ENCODE data around the gene NUDT21.

The NUDT21 gene

DNA sequence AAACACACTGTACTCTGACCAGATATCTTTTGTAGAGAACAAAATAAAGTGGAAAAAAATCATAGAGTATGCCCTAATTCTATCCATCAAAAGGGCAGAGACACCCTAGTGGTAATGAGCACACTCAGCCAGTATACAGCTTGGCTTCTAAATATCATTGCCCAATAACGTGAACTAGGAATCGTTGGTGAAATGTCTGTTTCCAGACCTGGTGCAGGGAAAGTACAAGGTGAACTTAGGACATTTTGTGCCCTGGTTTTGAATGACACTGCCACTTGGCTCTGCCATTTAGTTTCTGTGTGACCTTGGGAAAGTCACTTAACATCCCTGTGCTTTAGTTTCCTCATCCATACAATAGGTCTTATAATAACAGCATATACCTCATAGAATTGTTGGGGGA is 39.5 kb downstream of the NUDT21 start:
- Histone ChIP-seq H3K36me3 (ENCODE audit: control insufficient read depth in 1 of 2, insufficient read depth in 2 of 2, low read depth in 1 of 2, low read length in 2 of 2) (peaks cover 9 to 62% of the 10 kb centered on the region in 2 experiments), H3K4me2 (ENCODE audit: low read length, poor library complexity, severe bottlenecking) (no peak overlapping the region), H4K8ac (ENCODE audit: low read length) (no peak overlapping the region), H4K91ac (ENCODE audit: low read length) (no peak overlapping the region), H2AFZ (ENCODE audit: low read depth, low read length) (no peak overlapping the region), H2BK12ac (ENCODE audit: low read length in 2 of 2) (no peak overlapping the region), H2BK5ac (ENCODE audit: low read depth, low read length, poor library complexity, severe bottlenecking) (no peak overlapping the region), H3K4me3 (ENCODE audit: insufficient read depth in 1 of 2, low read depth in 1 of 2, low read length in 2 of 2) (no peak overlapping the region), H2BK15ac (ENCODE audit: low read depth, poor library complexity, severe bottlenecking) (no peak overlapping the region), H3K27ac (ENCODE audit: low read length, poor library complexity, severe bottlenecking) (no peak overlapping the region), H3K14ac (ENCODE audit: low read length in 2 of 2) (no peak overlapping the region), H2AK5ac (ENCODE audit: low read length, severe bottlenecking) (no peak overlapping the region), H3K4ac (ENCODE audit: low read depth in 1 of 2, low read length in 2 of 2) (no peak overlapping the region), H3K9me3 (ENCODE audit: control insufficient read depth, low read length) (no peaks in the 10 kb centered on the region), H3K4me1 (ENCODE audit: control insufficient read depth, insufficient read depth, low read depth, low read length) (no peaks in the 10 kb centered on the region), H3K27me3 (ENCODE audit: control insufficient read depth in 1 of 2, insufficient read depth in 1 of 2, low read length in 2 of 2) (no peaks in the 10 kb centered on the region), H3K79me1 (replicated peaks; ENCODE audit: low read length, poor library complexity, severe bottlenecking) (peaks cover 21% of the 10 kb centered on the region), H3K18ac (ENCODE audit: low read depth in 1 of 2, low read length in 2 of 2) (no peak overlapping the region), H3K9ac (ENCODE audit: low read length) (no peak overlapping the region), H2BK120ac (ENCODE audit: low read depth, low read length) (no peak overlapping the region), H3K23ac (ENCODE audit: low read length in 2 of 2) (no peak overlapping the region)
- DNase-seq: no peak
- 100% methylated on average over 2 of the region's 2 CpGs for WGBS

DNA sequence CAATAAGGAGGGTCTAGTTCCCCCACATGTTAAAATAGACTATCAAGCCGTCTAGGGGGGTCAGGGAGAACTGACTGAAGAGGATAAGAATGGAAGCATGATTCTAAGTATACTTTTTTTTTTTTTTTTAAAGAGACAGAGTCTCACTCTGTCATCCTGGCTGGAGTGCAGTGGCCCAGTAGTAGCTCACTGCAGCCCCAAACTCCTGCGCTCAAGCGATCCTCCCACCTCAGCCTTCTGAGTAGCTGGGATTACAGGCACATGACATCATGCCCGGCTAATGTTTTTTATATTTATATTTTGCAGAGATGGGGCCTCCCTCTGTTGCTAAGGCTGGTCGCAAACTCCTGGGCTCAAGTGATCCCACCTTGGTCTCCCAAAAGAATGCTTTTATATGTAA is 40.0 kb downstream of the NUDT21 start:
- Histone ChIP-seq H3K9ac (ENCODE audit: low read length) (no peak overlapping the region), H2BK12ac (ENCODE audit: low read length in 2 of 2) (no peak overlapping the region), H3K4me1 (ENCODE audit: control insufficient read depth, insufficient read depth, low read depth, low read length) (no peaks in the 10 kb centered on the region), H3K79me1 (replicated peaks; ENCODE audit: low read length, poor library complexity, severe bottlenecking) (peaks cover 19% of the 10 kb centered on the region), H3K4me3 (ENCODE audit: insufficient read depth in 1 of 2, low read depth in 1 of 2, low read length in 2 of 2) (no peak overlapping the region), H3K4me2 (ENCODE audit: low read length, poor library complexity, severe bottlenecking) (no peak overlapping the region), H4K8ac (ENCODE audit: low read length) (no peak overlapping the region), H3K14ac (ENCODE audit: low read length in 2 of 2) (no peak overlapping the region), H3K18ac (ENCODE audit: low read depth in 1 of 2, low read length in 2 of 2) (no peak overlapping the region), H3K27me3 (ENCODE audit: control insufficient read depth in 1 of 2, insufficient read depth in 1 of 2, low read length in 2 of 2) (no peaks in the 10 kb centered on the region), H3K9me3 (ENCODE audit: control insufficient read depth, low read length) (no peaks in the 10 kb centered on the region), H2AK5ac (ENCODE audit: low read length, severe bottlenecking) (no peak overlapping the region), H3K23ac (ENCODE audit: low read length in 2 of 2) (no peak overlapping the region), H3K36me3 (ENCODE audit: control insufficient read depth in 1 of 2, insufficient read depth in 2 of 2, low read depth in 1 of 2, low read length in 2 of 2) (peaks cover 9 to 62% of the 10 kb centered on the region in 2 experiments), H2BK5ac (ENCODE audit: low read depth, low read length, poor library complexity, severe bottlenecking) (no peak overlapping the region), H3K27ac (ENCODE audit: low read length, poor library complexity, severe bottlenecking) (no peak overlapping the region), H4K91ac (ENCODE audit: low read length) (no peak overlapping the region), H3K4ac (ENCODE audit: low read depth in 1 of 2, low read length in 2 of 2) (no peak overlapping the region), H2BK15ac (ENCODE audit: low read depth, poor library complexity, severe bottlenecking) (no peak overlapping the region), H2BK120ac (ENCODE audit: low read depth, low read length) (no peak overlapping the region), H2AFZ (ENCODE audit: low read depth, low read length) (no peak overlapping the region)
- DNase-seq: no peak
- WGBS: no CpG with 5 or more reads among the region's 5 CpGs

DNA sequence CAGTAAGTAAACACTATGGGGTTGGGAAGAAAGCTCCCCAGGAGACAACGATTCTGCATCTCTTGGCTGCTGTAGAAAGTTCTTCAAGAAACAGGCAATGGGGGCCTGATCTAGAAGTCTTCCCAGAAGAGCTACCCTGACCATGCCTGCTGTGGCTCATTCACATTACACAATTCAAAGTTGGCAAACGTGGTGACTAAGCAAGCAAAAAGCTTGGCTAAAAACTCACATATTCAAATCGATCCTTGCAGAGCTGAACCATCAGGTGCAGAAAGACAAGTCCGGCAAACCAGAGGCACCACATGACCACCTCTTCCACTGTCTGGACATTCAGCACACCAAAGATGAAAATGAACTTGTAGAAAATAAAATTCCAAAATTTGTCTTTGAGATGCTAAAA is 41.9 kb downstream of the NUDT21 start:
- Histone ChIP-seq H3K79me1 (replicated peaks; ENCODE audit: low read length, poor library complexity, severe bottlenecking) (peaks cover 19% of the 10 kb centered on the region), H3K9me3 (ENCODE audit: control insufficient read depth, low read length) (no peaks in the 10 kb centered on the region), H3K36me3 (ENCODE audit: control insufficient read depth in 1 of 2, insufficient read depth in 2 of 2, low read depth in 1 of 2, low read length in 2 of 2) (peaks cover 17 to 76% of the 10 kb centered on the region in 2 experiments), H2AFZ (ENCODE audit: low read depth, low read length) (no peak overlapping the region), H2BK120ac (ENCODE audit: low read depth, low read length) (no peak overlapping the region), H3K4me2 (ENCODE audit: low read length, poor library complexity, severe bottlenecking) (no peak overlapping the region), H3K4me1 (ENCODE audit: control insufficient read depth, insufficient read depth, low read depth, low read length) (no peaks in the 10 kb centered on the region), H2BK12ac (ENCODE audit: low read length in 2 of 2) (no peak overlapping the region), H3K23ac (ENCODE audit: low read length in 2 of 2) (no peak overlapping the region), H2BK5ac (ENCODE audit: low read depth, low read length, poor library complexity, severe bottlenecking) (no peak overlapping the region), H3K4ac (ENCODE audit: low read depth in 1 of 2, low read length in 2 of 2) (no peak overlapping the region), H2AK5ac (ENCODE audit: low read length, severe bottlenecking) (no peak overlapping the region), H3K9ac (ENCODE audit: low read length) (no peak overlapping the region), H3K27me3 (ENCODE audit: control insufficient read depth in 1 of 2, insufficient read depth in 1 of 2, low read length in 2 of 2) (no peaks in the 10 kb centered on the region), H4K91ac (ENCODE audit: low read length) (no peak overlapping the region), H3K4me3 (ENCODE audit: insufficient read depth in 1 of 2, low read depth in 1 of 2, low read length in 2 of 2) (no peak overlapping the region), H3K18ac (ENCODE audit: low read depth in 1 of 2, low read length in 2 of 2) (no peak overlapping the region), H3K14ac (ENCODE audit: low read length in 2 of 2) (no peak overlapping the region), H3K27ac (ENCODE audit: low read length, poor library complexity, severe bottlenecking) (no peak overlapping the region), H4K8ac (ENCODE audit: low read length) (no peak overlapping the region), H2BK15ac (ENCODE audit: low read depth, poor library complexity, severe bottlenecking) (no peak overlapping the region)
- WGBS: 79% methylated on average over 3 of the region's 4 CpGs
- peak; percentile 19 for DNase-seq

DNA sequence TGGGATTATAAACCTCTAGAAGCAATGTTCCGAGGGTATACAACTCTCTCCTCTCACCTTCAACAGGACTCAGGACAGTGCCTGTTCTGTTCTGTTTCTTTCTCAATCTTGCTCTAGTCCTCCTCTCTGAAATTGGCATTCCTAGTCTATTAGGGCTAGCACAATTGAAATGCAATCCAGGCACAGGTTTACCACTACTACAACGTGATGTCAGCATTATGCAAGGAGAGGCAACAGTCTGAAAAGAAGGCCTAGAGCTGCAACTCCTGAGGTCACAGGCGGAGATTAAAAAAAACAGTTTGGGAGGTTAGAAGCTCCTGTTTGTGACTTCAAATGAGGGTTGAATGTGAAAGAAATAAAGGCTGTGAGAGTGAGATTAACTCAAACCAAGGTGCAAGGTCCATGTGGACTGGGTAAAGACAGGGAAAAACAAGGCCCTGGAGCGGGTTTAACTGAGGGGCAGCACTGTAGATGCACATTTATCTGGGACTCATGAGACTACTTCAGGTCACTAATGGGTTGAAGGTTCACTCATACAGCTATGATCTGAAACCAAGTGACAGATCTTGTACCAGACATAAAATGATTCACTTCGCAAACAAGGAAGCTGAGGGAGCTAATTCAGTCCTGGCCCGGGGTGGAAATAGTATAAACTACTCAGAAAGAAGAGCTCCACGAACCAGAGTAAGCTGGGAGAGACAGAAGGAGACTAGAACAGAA is 42.6 kb downstream of the NUDT21 start:
- H2AFZ ChIP-seq (ENCODE audit: low read depth, low read length): no peak overlapping the region
- H4K8ac ChIP-seq (ENCODE audit: low read length): no peak overlapping the region
- no peak overlapping the region for H2BK12ac ChIP-seq (ENCODE audit: low read length in 2 of 2)
- no peak overlapping the region for H3K27ac ChIP-seq (ENCODE audit: low read length, poor library complexity, severe bottlenecking)
- no peak overlapping the region for H3K4me2 ChIP-seq (ENCODE audit: low read length, poor library complexity, severe bottlenecking)
- no peaks in the 10 kb centered on the region for H3K27me3 ChIP-seq (ENCODE audit: control insufficient read depth in 1 of 2, insufficient read depth in 1 of 2, low read length in 2 of 2)
- no peak overlapping the region for H4K91ac ChIP-seq (ENCODE audit: low read length)
- H3K18ac ChIP-seq (ENCODE audit: low read depth in 1 of 2, low read length in 2 of 2): no peak overlapping the region
- H3K4ac ChIP-seq (ENCODE audit: low read depth in 1 of 2, low read length in 2 of 2): no peak overlapping the region
- H2AK5ac ChIP-seq (ENCODE audit: low read length, severe bottlenecking): no peak overlapping the region
- no peak overlapping the region for H2BK15ac ChIP-seq (ENCODE audit: low read depth, poor library complexity, severe bottlenecking)
- H3K4me3 ChIP-seq (ENCODE audit: insufficient read depth in 1 of 2, low read depth in 1 of 2, low read length in 2 of 2): no peak overlapping the region
- H3K4me1 ChIP-seq (ENCODE audit: control insufficient read depth, insufficient read depth, low read depth, low read length): no peaks in the 10 kb centered on the region
- H3K79me1 ChIP-seq (replicated peaks; ENCODE audit: low read length, poor library complexity, severe bottlenecking): peaks cover 17% of the 10 kb centered on the region
- WGBS: 82% methylated on average over 6 of the region's 7 CpGs
- no peak overlapping the region for H3K23ac ChIP-seq (ENCODE audit: low read length in 2 of 2)
- H3K9me3 ChIP-seq (ENCODE audit: control insufficient read depth, low read length): no peaks in the 10 kb centered on the region
- H3K14ac ChIP-seq (ENCODE audit: low read length in 2 of 2): no peak overlapping the region
- no peak overlapping the region for H3K9ac ChIP-seq (ENCODE audit: low read length)
- H3K36me3 ChIP-seq (ENCODE audit: control insufficient read depth in 1 of 2, insufficient read depth in 2 of 2, low read depth in 1 of 2, low read length in 2 of 2): peaks cover 17 to 82% of the 10 kb centered on the region in 2 experiments
- no peak for DNase-seq
- H2BK120ac ChIP-seq (ENCODE audit: low read depth, low read length): no peak overlapping the region
- no peak overlapping the region for H2BK5ac ChIP-seq (ENCODE audit: low read depth, low read length, poor library complexity, severe bottlenecking)
